ENCODE measurements around the gene PDCL3. TPM values are rescaled to one million over a fixed set of nuclear protein-coding genes. Genes with fewer than 3 reads are reported as not detected.

The PDCL3 gene
- total RNA-seq (10 to 100 TPM in 7 of 9 donors, 1 to 10 TPM in 2; 9.6 to 22.9 (median 17.1) TPM), polyA plus RNA-seq (10 to 100 TPM; 15.5 to 51.3 (median 23.4) TPM)
- long read RNA-seq, donor 1, transcript PDCL3-201 (6 exons, 1,337 nt) = major isoform, 33 of 33 reads
- long read RNA-seq, donor 1, partial matches to known transcripts = 0 of 33 reads
- long read RNA-seq, donor 1, other reads (novel, unspliced or antisense) = 0 of 33 reads
- long read RNA-seq, donor 2, transcript PDCL3-201 (6 exons, 1,337 nt) = major isoform, 19 of 19 reads
- long read RNA-seq, donor 2, partial matches to known transcripts = 0 of 19 reads
- long read RNA-seq, donor 2, other reads (novel, unspliced or antisense) = 0 of 19 reads
- long read RNA-seq, donor 3, transcript PDCL3-201 (6 exons, 1,337 nt) = major isoform, 15 of 15 reads
- long read RNA-seq, donor 3, partial matches to known transcripts = 0 of 15 reads
- long read RNA-seq, donor 3, other reads (novel, unspliced or antisense) = 0 of 15 reads
- long read RNA-seq, donor 4, transcript PDCL3-201 (6 exons, 1,337 nt) = major isoform, 24 of 25 reads
- long read RNA-seq, donor 4, partial matches to known transcripts = 0 of 25 reads
- long read RNA-seq, donor 4, other reads (novel, unspliced or antisense) = 1 of 25 reads
- long read RNA-seq, donor 5, transcript PDCL3-201 (6 exons, 1,337 nt) = major isoform, 52 of 52 reads
- long read RNA-seq, donor 5, partial matches to known transcripts = 0 of 52 reads
- long read RNA-seq, donor 5, other reads (novel, unspliced or antisense) = 0 of 52 reads
- long read RNA-seq, donor 6, transcript PDCL3-201 (6 exons, 1,337 nt) = major isoform, 18 of 21 reads
- long read RNA-seq, donor 6, partial matches to known transcripts = 1 of 21 reads
- long read RNA-seq, donor 6, other reads (novel, unspliced or antisense) = 2 of 21 reads
- long read RNA-seq, donor 7, transcript PDCL3-201 (6 exons, 1,337 nt) = major isoform, 12 of 12 reads
- long read RNA-seq, donor 7, partial matches to known transcripts = 0 of 12 reads
- long read RNA-seq, donor 7, other reads (novel, unspliced or antisense) = 0 of 12 reads
- long read RNA-seq, donor 8, transcript PDCL3-201 (6 exons, 1,337 nt) = major isoform, 41 of 41 reads
- long read RNA-seq, donor 8, partial matches to known transcripts = 0 of 41 reads
- long read RNA-seq, donor 8, other reads (novel, unspliced or antisense) = 0 of 41 reads
- long read RNA-seq, donor 9, transcript PDCL3-201 (6 exons, 1,337 nt) = major isoform, 25 of 25 reads
- long read RNA-seq, donor 9, partial matches to known transcripts = 0 of 25 reads
- long read RNA-seq, donor 9, other reads (novel, unspliced or antisense) = 0 of 25 reads
- long read RNA-seq, donor 10, transcript PDCL3-201 (6 exons, 1,337 nt) = major isoform, 17 of 17 reads
- long read RNA-seq, donor 10, partial matches to known transcripts = 0 of 17 reads
- long read RNA-seq, donor 10, other reads (novel, unspliced or antisense) = 0 of 17 reads

DNA sequence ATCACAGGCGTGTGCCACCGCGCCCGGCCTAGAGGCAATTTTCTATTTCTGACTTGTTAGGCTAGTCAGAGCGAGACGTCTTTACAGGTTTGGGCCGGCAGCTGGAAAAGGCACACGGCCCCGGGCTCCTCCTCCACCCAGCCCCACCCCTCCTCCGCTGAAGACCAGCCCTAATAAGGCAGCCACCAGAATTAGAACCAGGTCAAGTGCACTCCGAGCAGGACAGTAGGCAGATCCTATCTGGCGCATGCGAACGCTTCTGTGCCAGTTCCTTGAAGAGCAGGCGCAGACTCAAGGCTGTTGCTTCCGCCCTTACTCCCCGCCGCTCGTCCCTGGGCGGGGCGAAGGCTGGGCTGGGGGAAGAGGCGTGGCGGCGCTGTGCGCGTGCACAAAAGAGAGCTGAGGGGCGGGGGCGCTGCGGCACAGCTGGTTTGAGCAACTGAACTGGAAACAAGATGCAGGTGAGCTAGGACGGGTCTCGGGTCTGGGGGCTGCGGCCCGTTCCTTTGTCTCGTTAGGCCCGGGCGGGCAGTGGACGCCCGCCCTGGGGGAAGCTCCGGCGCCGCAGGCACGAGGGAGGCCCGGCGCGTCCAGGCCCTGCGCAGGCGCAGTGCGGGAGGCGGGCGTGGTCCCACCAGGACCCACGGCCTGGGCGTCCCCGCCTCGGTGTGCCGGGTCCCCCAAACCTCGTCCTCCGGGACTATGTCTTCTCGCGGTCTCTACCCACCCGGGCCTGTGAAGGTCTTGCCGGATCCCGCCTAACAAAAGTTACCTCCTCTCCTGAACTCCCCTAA lies at the start of gene PDCL3:
PDCL3 (plus strand) TSS at position 381 of the 794 bp plus-strand sequence; CDS start at position 456, 75 bp downstream.
- intact Hi-C loops (cut with DNase I) = loop anchor here in 1 of 2 donors (10.0 kb wide), 1 partner anchor 148 kb away; the partner anchor contains the start of gene CHST10
- Histone ChIP-seq H3K4me1 (replicated peaks in 1 of 2) (peaks cover 0 to 8% of the 10 kb centered on the region in 2 donors), H3K27ac (peak within 1 kb of the TSS; percentile 82 to 95 (median 95)), H3K27me3 (no peaks in the 10 kb centered on the region), H3K4me3 (peak within 1 kb of the TSS; percentile 30 to 97 (median 54)), H3K9me3 (replicated peaks in 1 of 3) (no peaks in the 10 kb centered on the region), H3K36me3 (replicated peaks in 1 of 2) (peaks cover 0 to 12% of the 10 kb centered on the region in 2 donors)
- TF ChIP-seq, protein P1, sequence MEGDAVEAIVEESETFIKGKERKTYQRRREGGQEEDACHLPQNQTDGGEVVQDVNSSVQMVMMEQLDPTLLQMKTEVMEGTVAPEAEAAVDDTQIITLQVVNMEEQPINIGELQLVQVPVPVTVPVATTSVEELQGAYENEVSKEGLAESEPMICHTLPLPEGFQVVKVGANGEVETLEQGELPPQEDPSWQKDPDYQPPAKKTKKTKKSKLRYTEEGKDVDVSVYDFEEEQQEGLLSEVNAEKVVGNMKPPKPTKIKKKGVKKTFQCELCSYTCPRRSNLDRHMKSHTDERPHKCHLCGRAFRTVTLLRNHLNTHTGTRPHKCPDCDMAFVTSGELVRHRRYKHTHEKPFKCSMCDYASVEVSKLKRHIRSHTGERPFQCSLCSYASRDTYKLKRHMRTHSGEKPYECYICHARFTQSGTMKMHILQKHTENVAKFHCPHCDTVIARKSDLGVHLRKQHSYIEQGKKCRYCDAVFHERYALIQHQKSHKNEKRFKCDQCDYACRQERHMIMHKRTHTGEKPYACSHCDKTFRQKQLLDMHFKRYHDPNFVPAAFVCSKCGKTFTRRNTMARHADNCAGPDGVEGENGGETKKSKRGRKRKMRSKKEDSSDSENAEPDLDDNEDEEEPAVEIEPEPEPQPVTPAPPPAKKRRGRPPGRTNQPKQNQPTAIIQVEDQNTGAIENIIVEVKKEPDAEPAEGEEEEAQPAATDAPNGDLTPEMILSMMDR (IDR thresholded peaks at IDR 0.05) = peak in 2 of 6 experiments; percentile 5 to 29
- peak; percentile 61 to 93 for TF ChIP-seq POLR2A (IDR thresholded peaks at IDR 0.05)
- 0 to 1% (median 0%) methylated on average over 6 to 62 of the region's 62 CpGs for WGBS, 4 donors
- peak; percentile 95 to 99 (median 99) for DNase-seq

DNA sequence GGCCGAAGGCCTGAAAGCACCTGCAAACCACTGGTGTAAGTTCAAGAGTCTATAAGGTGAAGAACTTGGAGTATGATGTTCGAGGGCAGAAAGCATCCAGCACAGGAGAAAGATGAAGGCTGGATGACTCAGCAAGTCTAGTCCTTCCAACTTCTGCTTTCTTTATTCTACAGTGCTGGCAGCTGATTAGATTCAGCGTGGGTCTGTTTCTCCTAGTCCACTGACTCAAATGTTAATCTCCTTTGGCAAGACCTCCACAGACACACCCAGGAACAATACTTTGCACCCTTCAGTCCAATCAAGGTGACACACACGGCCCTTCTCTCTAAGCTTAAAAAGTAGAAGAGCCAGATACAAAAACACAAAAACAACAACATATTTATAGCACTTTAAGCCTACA lies 49.1 kb upstream of the PDCL3 start:
- 51 to 61% (median 54%) methylated on average over 4 of the region's 4 CpGs for WGBS, 4 donors
- Histone ChIP-seq H3K4me3 (no peak overlapping the region), H3K4me1 (replicated peaks in 1 of 2) (no peaks in the 10 kb centered on the region), H3K36me3 (replicated peaks in 1 of 2) (no peaks in the 10 kb centered on the region), H3K27ac (no peak overlapping the region), H3K9me3 (replicated peaks in 1 of 3) (no peaks in the 10 kb centered on the region), H3K27me3 (no peaks in the 10 kb centered on the region)
- intact Hi-C loops (cut with DNase I) = no loop called here
- peak in 1 of 7 donors; percentile 1 for DNase-seq
- TF ChIP-seq, protein P1 (IDR thresholded peaks at IDR 0.05) = no peak
- no peak for TF ChIP-seq POLR2A (IDR thresholded peaks at IDR 0.05)

DNA sequence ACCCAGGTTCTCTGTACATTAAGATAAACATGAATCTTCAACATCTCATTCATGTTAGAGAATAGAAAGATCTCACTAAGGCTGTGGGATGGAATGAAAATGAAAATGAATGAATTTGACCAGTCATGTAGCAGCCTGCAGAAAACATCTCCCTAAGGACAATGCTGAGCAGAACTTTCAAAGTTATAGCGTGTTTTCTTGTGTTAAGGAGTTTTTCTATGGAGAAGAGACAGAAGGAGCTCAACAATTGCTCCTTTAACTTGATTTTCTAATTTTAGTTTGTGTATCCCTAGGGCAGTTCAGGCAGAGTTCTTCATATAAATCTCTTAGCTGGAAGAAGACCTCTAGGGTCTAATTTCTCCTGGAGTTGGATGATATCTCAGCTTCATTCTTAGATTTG lies 45.2 kb upstream of the PDCL3 start:
- Histone ChIP-seq H3K9me3 (replicated peaks in 1 of 3) (no peaks in the 10 kb centered on the region), H3K4me1 (replicated peaks in 1 of 2) (no peaks in the 10 kb centered on the region), H3K36me3 (replicated peaks in 1 of 2) (no peaks in the 10 kb centered on the region), H3K27ac (no peak overlapping the region), H3K4me3 (no peak overlapping the region), H3K27me3 (no peaks in the 10 kb centered on the region)
- WGBS, 4 donors = 68 to 83% (median 79%) methylated on average over 1 of the region's 1 CpG
- intact Hi-C loops (cut with DNase I) = no loop called here
- no peak for DNase-seq
- TF ChIP-seq, protein P1 (IDR thresholded peaks at IDR 0.05) = no peak
- TF ChIP-seq POLR2A (IDR thresholded peaks at IDR 0.05) = no peak
